BLaER1 (cell line): ENCODE data around the gene COPG2.
A peak's percentile ranks its signal among the peaks of the same experiment; 100 is the strongest.

Experiments used
- H3K27ac ChIP-seq: shearing (Covaris generic); formaldehyde crosslinking; 2 replicates; pipeline ENCODE4 v1.8.1; 2022
- H3K27me3 ChIP-seq: shearing (Covaris generic); formaldehyde crosslinking; 2 replicates; pipeline ENCODE4 v1.8.1; 2022
- H3K36me3 ChIP-seq: shearing (Covaris generic); formaldehyde crosslinking; 2 replicates; pipeline ENCODE4 v1.8.1; 2022
- H3K4me1 ChIP-seq: shearing (Covaris generic); formaldehyde crosslinking; 2 replicates; pipeline ENCODE4 v1.8.1; 2022
- H3K4me2 ChIP-seq: shearing (Covaris generic); formaldehyde crosslinking; 2 replicates; pipeline ENCODE4 v1.8.1; 2022
- H3K4me3 ChIP-seq: shearing (Covaris generic); formaldehyde crosslinking; 2 replicates; pipeline ENCODE4 v1.8.1; 2022
- H3K9ac ChIP-seq: shearing (Covaris generic); formaldehyde crosslinking; 2 replicates; pipeline ENCODE4 v1.8.1; 2022
- H3K9me3 ChIP-seq: shearing (Covaris generic); formaldehyde crosslinking; 2 replicates; pipeline ENCODE4 v1.8.1; 2022
- H4K20me1 ChIP-seq: shearing (Covaris generic); formaldehyde crosslinking; 2 replicates; pipeline ENCODE4 v1.8.1; 2022
- Cebpa-rat ChIP-seq: shearing (Covaris generic); IDR thresholded peaks from 2 replicates; pipeline ENCODE4 v1.8.1; 2022

The COPG2 gene

DNA sequence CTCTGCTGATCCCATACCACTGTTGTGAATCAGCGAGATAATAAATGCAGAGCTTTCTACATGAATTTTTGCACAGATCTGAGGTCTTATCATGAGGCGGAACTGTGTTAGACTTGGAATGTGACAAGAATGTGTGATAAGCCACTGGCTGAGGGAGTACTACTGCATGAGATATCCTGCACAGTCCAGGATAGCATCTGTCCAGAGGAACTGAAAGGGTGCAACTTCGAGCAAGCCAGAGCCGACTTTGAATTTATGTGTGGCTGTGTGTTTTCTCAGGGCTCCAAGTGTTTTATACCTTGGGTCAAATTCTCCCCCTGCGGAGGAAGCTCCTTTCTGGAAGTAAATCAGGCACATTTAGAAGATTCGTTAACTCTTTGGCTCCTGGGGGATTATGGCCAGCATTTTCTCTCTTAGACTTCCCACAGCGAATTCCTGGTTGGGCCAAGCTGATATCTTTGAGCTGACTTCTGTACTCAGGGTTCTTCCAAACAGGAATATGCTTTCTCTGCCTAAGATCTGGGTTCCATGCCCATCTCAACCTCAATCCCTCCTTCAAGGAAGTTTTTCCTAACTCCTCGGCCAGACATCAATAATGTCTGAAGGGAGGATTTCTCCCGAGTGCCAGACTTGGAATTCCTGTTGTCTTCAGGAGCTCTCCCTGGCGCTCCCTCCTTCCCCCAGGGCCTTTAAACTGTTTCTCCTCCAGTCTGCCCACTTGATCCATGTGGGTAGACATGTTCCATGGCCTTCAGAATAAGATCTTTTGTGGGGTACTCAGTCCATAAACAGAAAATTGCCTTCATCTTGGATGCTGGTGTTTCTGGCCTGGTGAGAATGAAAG lies 179.2 kb downstream of the COPG2 start:
- TF ChIP-seq Cebpa-rat = no peak
- no peaks in the 10 kb centered on the region for H4K20me1 ChIP-seq
- no peak overlapping the region for H3K9ac ChIP-seq
- no peaks in the 10 kb centered on the region for H3K36me3 ChIP-seq
- H3K27me3 ChIP-seq = peaks cover 38% of the 10 kb centered on the region
- no peak overlapping the region for H3K27ac ChIP-seq
- H3K4me1 ChIP-seq = no peaks in the 10 kb centered on the region; the same call in 1 of the 2 replicates
- no peak overlapping the region for H3K4me2 ChIP-seq
- no peak overlapping the region for H3K4me3 ChIP-seq
- H3K9me3 ChIP-seq = peaks cover 61% of the 10 kb centered on the region

DNA sequence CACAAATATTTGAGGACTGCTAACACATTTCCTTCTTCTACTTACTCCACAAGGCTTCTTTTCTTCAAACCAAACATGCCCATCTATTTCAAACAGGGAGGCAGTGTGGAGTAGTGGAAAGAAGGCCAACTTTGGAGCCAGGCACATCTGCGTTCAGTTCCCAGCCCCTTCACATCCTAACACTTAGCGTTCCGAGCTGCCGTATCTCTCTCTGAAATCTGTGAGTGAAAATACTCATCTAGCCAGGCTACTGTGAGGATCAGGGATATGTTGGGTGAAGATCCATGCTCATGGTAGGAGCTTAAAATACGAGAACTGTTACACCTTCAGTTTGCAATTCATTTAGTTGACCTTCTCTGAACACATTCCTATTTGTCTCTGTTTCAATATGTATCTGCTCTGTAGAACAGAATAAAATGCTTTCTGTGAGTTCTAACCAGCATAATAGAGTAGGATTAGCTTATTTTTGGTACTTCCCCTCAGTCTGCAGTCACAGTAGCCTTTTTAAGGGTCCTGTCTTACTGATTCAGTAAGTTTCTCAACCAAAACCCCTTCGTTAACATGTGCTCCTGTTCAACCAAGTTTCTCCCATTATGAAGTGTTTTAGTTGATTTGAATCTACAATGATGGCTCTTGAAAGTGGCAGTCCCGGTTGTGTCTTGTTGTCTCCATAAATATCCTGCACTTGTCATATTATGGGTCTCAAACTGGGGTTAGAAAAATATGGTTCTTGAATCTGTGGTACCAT lies 180.0 kb downstream of the COPG2 start:
- Histone ChIP-seq H3K27ac (no peak overlapping the region), H3K27me3 (peaks cover 38% of the 10 kb centered on the region), H3K36me3 (no peaks in the 10 kb centered on the region)

DNA sequence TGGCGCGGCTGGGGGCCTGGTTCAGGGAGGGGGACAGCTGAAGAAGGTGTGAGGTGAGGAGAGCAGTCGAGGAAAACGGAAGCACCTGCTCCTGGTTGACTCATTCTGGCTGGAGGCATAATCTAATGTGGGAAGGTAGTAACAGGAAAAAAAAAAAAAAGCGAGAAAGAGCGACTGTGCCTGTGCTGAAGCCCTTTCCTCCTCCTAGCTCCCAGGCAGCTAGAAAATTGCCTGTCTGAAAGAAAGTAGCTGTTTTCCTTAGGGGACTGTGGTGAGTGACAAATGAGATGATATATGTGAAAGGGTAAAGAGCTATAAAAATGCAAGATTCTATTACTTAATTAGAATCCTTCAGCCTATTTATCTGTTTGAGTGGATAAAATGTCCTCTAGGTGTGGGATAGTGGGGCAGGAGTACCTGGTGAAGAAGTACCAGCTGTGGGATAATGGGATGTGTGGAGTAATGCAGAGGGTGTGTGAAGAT lies 181.6 kb downstream of the COPG2 start:
- Histone ChIP-seq H3K27me3 (peaks cover 23% of the 10 kb centered on the region), H3K4me2 (0 out of 2 replicates have a peak overlapping the region, but pooled peaks have one; percentile 18), H3K36me3 (no peaks in the 10 kb centered on the region), H3K4me1 (no peaks in the 10 kb centered on the region; the same call in 1 of the 2 replicates), H3K4me3 (no peak overlapping the region), H3K27ac (no peak overlapping the region), H3K9me3 (peaks cover 41% of the 10 kb centered on the region), H4K20me1 (no peaks in the 10 kb centered on the region), H3K9ac (no peak overlapping the region)
- no peak for TF ChIP-seq Cebpa-rat

More for the DNA sequence above, 180.0 kb downstream of the COPG2 start:
- Histone ChIP-seq H3K4me3 (no peak overlapping the region), H4K20me1 (no peaks in the 10 kb centered on the region), H3K4me1 (no peaks in the 10 kb centered on the region; the same call in 1 of the 2 replicates), H3K9ac (no peak overlapping the region), H3K9me3 (peaks cover 56% of the 10 kb centered on the region), H3K4me2 (no peak overlapping the region)
- no peak for TF ChIP-seq Cebpa-rat

DNA sequence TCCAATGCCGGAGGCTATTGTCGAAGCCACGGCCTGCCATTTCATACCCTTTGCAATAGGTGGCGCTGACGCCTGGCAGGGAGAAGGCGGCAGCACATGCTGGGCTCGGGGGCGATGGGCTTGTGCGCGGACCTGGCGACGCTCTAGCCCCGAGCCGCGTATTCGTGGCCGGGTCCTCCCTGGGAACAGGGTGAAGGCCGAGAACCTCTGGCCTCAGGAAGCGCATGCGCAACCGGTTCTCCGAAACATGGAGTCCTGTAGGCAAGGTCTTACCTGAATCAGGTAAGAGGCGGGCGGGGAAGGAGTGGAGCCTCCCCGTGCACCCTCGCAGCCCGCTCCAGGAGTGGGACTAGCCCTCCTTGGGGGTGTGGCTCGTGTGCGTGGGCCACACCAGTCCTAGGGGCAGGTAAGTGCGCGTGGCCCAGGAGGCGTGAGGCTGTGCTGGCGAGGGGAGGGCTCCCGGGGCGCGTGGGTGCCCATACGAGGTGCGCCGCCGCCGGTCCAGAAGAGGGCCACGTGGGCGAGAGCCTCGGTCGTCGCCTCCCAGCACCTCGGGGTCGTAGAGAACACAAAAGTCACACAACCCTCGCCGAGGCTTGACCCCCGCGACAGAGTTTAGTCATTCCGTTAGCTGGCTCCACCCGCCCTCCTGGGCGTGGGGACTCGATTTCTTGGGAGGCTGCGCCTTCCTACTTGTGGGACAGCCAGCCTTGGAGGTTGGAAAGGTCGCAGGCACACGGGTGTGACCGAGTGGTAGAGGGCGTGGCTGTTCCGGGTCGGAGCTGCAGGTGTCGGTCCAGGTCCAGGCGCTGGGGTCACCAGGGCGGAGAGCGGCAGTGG lies 182.2 kb downstream of the COPG2 start:
- H3K36me3 ChIP-seq = no peaks in the 10 kb centered on the region
- no peak for TF ChIP-seq Cebpa-rat
- H3K4me2 ChIP-seq = peak overlapping the region; percentile 18; the same call in 1 of the 2 replicates
- peaks cover 34% of the 10 kb centered on the region for H3K9me3 ChIP-seq
- H3K9ac ChIP-seq = no peak overlapping the region
- H3K27ac ChIP-seq = no peak overlapping the region
- peaks cover 18% of the 10 kb centered on the region for H3K27me3 ChIP-seq
- H4K20me1 ChIP-seq = no peaks in the 10 kb centered on the region
- no peak overlapping the region for H3K4me3 ChIP-seq
- no peaks in the 10 kb centered on the region; the same call in 1 of the 2 replicates for H3K4me1 ChIP-seq

DNA sequence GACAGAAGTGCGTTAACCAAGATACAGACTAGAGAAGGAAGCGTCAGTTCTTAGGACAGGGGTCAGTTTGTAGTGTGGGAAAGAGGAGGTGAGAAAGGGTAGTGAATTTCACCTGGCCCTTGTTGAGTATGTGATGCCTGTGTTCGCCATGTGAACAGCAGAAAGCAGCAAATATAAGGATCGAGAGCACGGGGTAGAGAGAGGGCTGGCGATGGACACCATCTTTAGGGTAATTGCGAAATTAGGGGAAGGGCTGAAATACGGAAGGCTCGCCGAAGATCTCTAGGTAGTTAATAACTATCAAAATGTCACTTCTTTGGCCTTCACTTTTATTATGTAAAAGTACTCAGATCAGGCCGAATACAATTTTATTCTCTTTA lies 182.8 kb downstream of the COPG2 start:
- Histone ChIP-seq H3K4me1 (no peaks in the 10 kb centered on the region; the same call in 1 of the 2 replicates), H3K9ac (no peak overlapping the region), H3K36me3 (no peaks in the 10 kb centered on the region), H3K27me3 (peaks cover 16% of the 10 kb centered on the region), H4K20me1 (no peaks in the 10 kb centered on the region), H3K4me2 (no peak overlapping the region), H3K4me3 (no peak overlapping the region), H3K27ac (no peak overlapping the region), H3K9me3 (peaks cover 28% of the 10 kb centered on the region)
- peak; percentile 53; the same call in 1 of the 2 replicates for TF ChIP-seq Cebpa-rat

DNA sequence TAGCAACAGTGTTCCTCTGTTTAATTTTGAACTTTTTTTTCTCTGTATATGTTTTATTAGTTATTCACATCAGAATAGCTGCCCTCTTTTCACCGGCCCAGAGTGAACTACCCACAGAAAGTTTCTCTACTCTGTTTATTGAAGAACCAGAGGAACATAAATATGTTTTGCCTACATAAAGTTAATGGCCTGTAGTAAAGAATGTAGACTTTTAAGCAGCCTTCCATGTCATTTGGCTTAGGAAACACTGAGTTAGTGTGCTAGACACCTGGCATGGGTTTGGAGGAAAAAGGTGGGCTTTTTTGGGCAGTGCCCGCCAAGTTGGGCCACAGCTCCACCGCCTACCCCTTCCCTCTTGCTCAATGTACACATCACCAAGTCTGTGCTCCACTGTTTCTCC lies 185.5 kb downstream of the COPG2 start:
- H3K36me3 ChIP-seq = no peaks in the 10 kb centered on the region
- H3K4me2 ChIP-seq = no peak overlapping the region
- no peak overlapping the region for H3K27ac ChIP-seq
- H3K9me3 ChIP-seq = peaks cover 23% of the 10 kb centered on the region
- H4K20me1 ChIP-seq = no peaks in the 10 kb centered on the region
- H3K4me1 ChIP-seq = no peaks in the 10 kb centered on the region; the same call in 1 of the 2 replicates
- peaks cover 16% of the 10 kb centered on the region for H3K27me3 ChIP-seq
- TF ChIP-seq Cebpa-rat = no peak
- no peak overlapping the region for H3K4me3 ChIP-seq
- H3K9ac ChIP-seq = no peak overlapping the region

DNA sequence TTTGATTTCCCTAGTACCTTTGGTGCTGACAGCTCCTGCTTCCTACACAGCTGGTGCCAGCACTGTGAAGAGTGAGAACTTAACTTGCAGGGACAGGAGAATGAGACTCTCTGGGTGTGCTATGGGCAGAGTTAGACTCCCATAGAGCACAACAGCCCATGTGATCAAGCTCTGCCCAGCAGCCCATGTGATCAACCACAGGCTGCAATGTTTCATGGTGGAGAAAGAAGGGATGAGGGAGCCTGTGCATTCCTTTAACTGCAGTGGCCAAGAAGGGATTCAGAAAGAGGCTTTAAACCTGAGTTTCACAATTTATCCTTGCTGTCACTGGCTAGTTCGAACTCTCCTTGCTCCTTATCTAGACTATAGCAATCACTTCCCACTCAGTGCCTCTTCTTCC lies 186.7 kb downstream of the COPG2 start:
- no peaks in the 10 kb centered on the region for H4K20me1 ChIP-seq
- no peaks in the 10 kb centered on the region; the same call in 1 of the 2 replicates for H3K4me1 ChIP-seq
- H3K4me3 ChIP-seq = no peak overlapping the region
- no peak overlapping the region for H3K9ac ChIP-seq
- peaks cover 27% of the 10 kb centered on the region for H3K9me3 ChIP-seq
- no peak overlapping the region for H3K4me2 ChIP-seq
- TF ChIP-seq Cebpa-rat = no peak
- peaks cover 15% of the 10 kb centered on the region for H3K27me3 ChIP-seq
- no peak overlapping the region for H3K27ac ChIP-seq
- H3K36me3 ChIP-seq = no peaks in the 10 kb centered on the region

DNA sequence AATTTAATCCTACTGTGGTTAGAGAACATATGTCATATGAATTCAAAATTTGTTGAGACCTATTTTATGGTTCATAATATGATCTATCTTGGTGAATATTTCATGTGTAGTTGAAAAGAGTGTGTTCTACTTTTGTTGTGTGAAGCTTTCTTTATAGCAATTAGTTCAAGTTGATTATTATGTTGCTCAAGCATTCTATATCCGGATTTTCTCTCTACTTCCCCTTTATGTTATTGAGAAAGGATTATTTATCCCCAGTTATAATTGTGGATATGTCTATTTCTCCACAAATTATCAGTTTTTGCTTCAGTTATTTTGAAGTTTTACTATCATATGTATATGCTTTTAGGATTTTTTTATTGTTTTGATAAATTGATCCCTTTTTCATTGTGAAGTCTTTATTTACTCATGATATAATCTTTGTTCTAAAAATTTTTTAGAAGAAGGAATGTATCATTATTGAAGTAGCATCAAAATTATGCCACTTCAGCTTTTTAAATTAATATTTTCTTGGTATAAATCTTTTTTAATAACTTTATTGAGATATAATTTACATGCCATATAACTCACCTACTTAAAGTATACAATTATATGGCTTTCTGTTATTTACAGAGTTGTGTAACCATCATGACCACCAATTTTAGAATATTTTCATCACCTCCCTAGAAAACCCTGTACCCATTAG lies 188.7 kb downstream of the COPG2 start:
- no peak overlapping the region for H3K4me3 ChIP-seq
- H3K27me3 ChIP-seq = no peaks in the 10 kb centered on the region
- H3K36me3 ChIP-seq = no peaks in the 10 kb centered on the region
- H3K4me1 ChIP-seq = no peaks in the 10 kb centered on the region
- H3K9ac ChIP-seq = no peak overlapping the region
- H3K4me2 ChIP-seq = no peak overlapping the region
- H3K9me3 ChIP-seq = peaks cover 7% of the 10 kb centered on the region; the same call in 1 of the 2 replicates
- no peak overlapping the region for H3K27ac ChIP-seq
- no peaks in the 10 kb centered on the region for H4K20me1 ChIP-seq
- TF ChIP-seq Cebpa-rat = no peak

DNA sequence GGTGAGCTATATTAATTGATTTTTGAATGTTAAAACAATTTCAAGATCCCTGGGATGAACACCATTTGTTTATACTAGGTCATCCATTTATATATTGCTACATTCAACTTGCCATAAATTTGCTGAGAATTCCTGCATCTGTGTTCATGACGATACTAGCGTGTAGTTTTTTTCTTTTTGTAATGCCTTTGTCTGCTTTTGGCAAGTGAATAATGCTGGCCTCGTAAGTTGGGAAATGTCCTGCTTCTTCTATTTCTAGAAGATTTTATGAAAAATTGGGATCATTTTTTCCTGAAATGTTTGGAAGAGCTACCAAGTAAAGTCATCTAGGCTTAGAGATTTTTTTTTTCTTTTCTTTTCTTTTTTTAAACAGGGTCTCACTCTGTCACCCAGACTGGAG lies 189.6 kb downstream of the COPG2 start:
- no peak overlapping the region for H3K27ac ChIP-seq
- no peaks in the 10 kb centered on the region for H3K4me1 ChIP-seq
- TF ChIP-seq Cebpa-rat = no peak
- no peaks in the 10 kb centered on the region for H3K27me3 ChIP-seq
- no peak overlapping the region for H3K9ac ChIP-seq
- no peak overlapping the region for H3K4me3 ChIP-seq
- H3K4me2 ChIP-seq = no peak overlapping the region
- peaks cover 7% of the 10 kb centered on the region; the same call in 1 of the 2 replicates for H3K9me3 ChIP-seq
- no peaks in the 10 kb centered on the region for H3K36me3 ChIP-seq
- H4K20me1 ChIP-seq = no peaks in the 10 kb centered on the region
